ENCODE measurements around the gene DSC1.

- no peak for TF ChIP-seq CTCF (IDR thresholded peaks at IDR 0.05)
- TF ChIP-seq POLR2A (IDR thresholded peaks at IDR 0.05), result no peak
These were observed 28.3 kb upstream of the DSC1 start for GRCh38 chr18:31190919-31191318.
